GM10266 (cell line): ENCODE results near the gene GPC6.

Source experiments
- DNase-seq: peaks from one replicate; pipeline ENCODE4 v3.0.0; 2012; ENCODE audit errors: extremely low spot score
- CTCF ChIP-seq: IDR thresholded peaks from 2 replicates; pipeline ENCODE4 v1.5.1; 2012; ENCODE audit warnings: mild to moderate bottlenecking, low read depth; ENCODE audit not compliant: control insufficient read depth, insufficient read depth; ENCODE audit errors: missing control alignments

GPC6 gene

GRCh38 chr13:94414708-94415107, 1188.1 kb downstream of the GPC6 start:
- TF ChIP-seq CTCF = no peak
- DNase-seq = no peak

- TF ChIP-seq CTCF = no peak
These were observed 1189.1 kb downstream of the GPC6 start for GRCh38 chr13:94415500-94416237.

GRCh38 chr13:94416454-94417080, 1190.0 kb downstream of the GPC6 start:
- peak; percentile 33 for TF ChIP-seq CTCF
- DNase-seq = no peak

More at GRCh38 chr13:94415500-94416237, 1189.1 kb downstream of the GPC6 start:
- no peak for DNase-seq

GRCh38 chr13:94417294-94417693, 1190.7 kb downstream of the GPC6 start:
- TF ChIP-seq CTCF = no peak
- DNase-seq = no peak

- DNase-seq = no peak
- no peak for TF ChIP-seq CTCF
These were observed 1192.8 kb downstream of the GPC6 start for GRCh38 chr13:94419304-94419924.

GRCh38 chr13:94419925-94420305, 1193.3 kb downstream of the GPC6 start:
- DNase-seq = no peak
- TF ChIP-seq CTCF = no peak
